DND-41 (cell line): ENCODE data around the gene POLE2.

Source experiments
- ATAC-seq: fragments of 200-7000 bp; cut with Tn5 transposase; 3 replicates; pipeline ENCODE4 v1.9.1; 2021; ENCODE audit warnings: low read depth; ENCODE audit not compliant: insufficient read depth
- DNase-seq: peaks from one replicate; pipeline ENCODE4 v3.0.0-alpha.2; 2020
- H2AFZ ChIP-seq: 2 replicates; pipeline ENCODE4 v1.6.0; 2012; ENCODE audit warnings: low read depth, low read length
- H3K27ac ChIP-seq: 2 replicates; pipeline ENCODE4 v1.5.1; 2012; ENCODE audit warnings: low read length, inconsistent platforms
- H3K27me3 ChIP-seq: fragments of 200-600 bp; sonication (generic); 2 replicates; pipeline ENCODE4 v1.6.0; 2012; ENCODE audit warnings: low read length, mild to moderate bottlenecking, inconsistent platforms; ENCODE audit not compliant: insufficient read depth, poor library complexity
- H3K36me3 ChIP-seq: 2 replicates; pipeline ENCODE4 v1.5.1; 2012; ENCODE audit warnings: low read length, inconsistent platforms; ENCODE audit not compliant: insufficient read depth
- H3K4me1 ChIP-seq: 2 replicates; pipeline ENCODE4 v1.5.1; 2012; ENCODE audit warnings: mild to moderate bottlenecking, low read length; ENCODE audit not compliant: insufficient read depth
- H3K4me2 ChIP-seq: 2 replicates; pipeline ENCODE4 v1.6.0; 2012; ENCODE audit warnings: mild to moderate bottlenecking, moderate library complexity, low read length, inconsistent platforms; ENCODE audit not compliant: insufficient read depth
- H3K4me3 ChIP-seq, 2 experiments: fragments of 200-600 bp in 1 of 2; shearing (Covaris generic) in 1 of 2; 2 replicates each; pipeline ENCODE4 v1.5.1; 2012 to 2016; ENCODE audit warnings: inconsistent platforms in 2 of 2, low read length in 2 of 2, mild to moderate bottlenecking in 2 of 2, low read depth in 1 of 2, moderate library complexity in 1 of 2
- H3K79me2 ChIP-seq: 2 replicates; pipeline ENCODE4 v1.6.0; 2012; ENCODE audit warnings: low read length, inconsistent platforms; ENCODE audit not compliant: insufficient read depth
- H3K9ac ChIP-seq: 2 replicates; pipeline ENCODE4 v1.6.0; 2012; ENCODE audit warnings: low read depth, mild to moderate bottlenecking, inconsistent platforms, low read length, moderate library complexity
- H3K9me3 ChIP-seq: 2 replicates; pipeline ENCODE4 v1.5.1; 2012; ENCODE audit warnings: low read length, moderate library complexity, mild to moderate bottlenecking, inconsistent platforms; ENCODE audit not compliant: insufficient read depth, severe bottlenecking
- H4K20me1 ChIP-seq: 2 replicates; pipeline ENCODE4 v1.6.0; 2012; ENCODE audit warnings: low read length; ENCODE audit not compliant: insufficient read depth
- EZH2 ChIP-seq: IDR thresholded peaks from 3 replicates; pipeline ENCODE4 v1.6.1; 2012; ENCODE audit warnings: borderline replicate concordance, low read depth, mild to moderate bottlenecking, moderate library complexity, low read length, inconsistent platforms; ENCODE audit not compliant: severe bottlenecking
- TF ChIP-seq, protein P1 (sequence below): IDR thresholded peaks from 2 replicates; pipeline ENCODE4 v1.5.1; 2012; ENCODE audit warnings: borderline replicate concordance, low read length, moderate library complexity, mild to moderate bottlenecking; ENCODE audit not compliant: poor library complexity, severe bottlenecking; ENCODE audit errors: extremely low read depth

POLE2 gene

DNA sequence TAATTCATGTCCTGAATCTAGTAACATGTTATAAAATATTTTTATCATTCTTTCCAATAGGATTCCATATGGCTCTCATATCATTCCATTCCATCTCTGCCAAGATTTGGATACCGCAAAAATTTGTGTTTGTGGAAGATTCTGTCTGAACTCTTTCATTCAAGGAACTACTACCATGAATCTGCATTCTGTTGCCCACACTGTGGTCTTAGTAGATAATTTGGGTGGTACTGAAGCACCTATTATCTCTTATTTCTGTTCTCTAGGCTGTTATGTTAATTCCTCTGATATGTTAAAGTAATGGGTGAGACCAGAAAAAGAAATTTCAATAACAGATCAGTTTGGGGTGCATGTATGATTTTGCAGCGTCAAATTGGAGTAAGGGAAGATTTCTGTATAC, 73.8 kb downstream of the POLE2 start:
- Histone ChIP-seq H3K27me3 (no peaks in the 10 kb centered on the region), H2AFZ (no peak overlapping the region), H3K4me2 (no peak overlapping the region), H3K9me3 (no peaks in the 10 kb centered on the region), H3K4me3 (no peak overlapping the region), H3K27ac (no peak overlapping the region), H4K20me1 (peaks cover 23% of the 10 kb centered on the region), H3K4me1 (peaks cover 26% of the 10 kb centered on the region), H3K79me2 (peaks cover 82% of the 10 kb centered on the region), H3K9ac (no peak overlapping the region), H3K36me3 (peaks cover 81% of the 10 kb centered on the region)
- ATAC-seq (no peak), DNase-seq (no peak)
- TF ChIP-seq EZH2: no peak
- TF ChIP-seq, protein P1, sequence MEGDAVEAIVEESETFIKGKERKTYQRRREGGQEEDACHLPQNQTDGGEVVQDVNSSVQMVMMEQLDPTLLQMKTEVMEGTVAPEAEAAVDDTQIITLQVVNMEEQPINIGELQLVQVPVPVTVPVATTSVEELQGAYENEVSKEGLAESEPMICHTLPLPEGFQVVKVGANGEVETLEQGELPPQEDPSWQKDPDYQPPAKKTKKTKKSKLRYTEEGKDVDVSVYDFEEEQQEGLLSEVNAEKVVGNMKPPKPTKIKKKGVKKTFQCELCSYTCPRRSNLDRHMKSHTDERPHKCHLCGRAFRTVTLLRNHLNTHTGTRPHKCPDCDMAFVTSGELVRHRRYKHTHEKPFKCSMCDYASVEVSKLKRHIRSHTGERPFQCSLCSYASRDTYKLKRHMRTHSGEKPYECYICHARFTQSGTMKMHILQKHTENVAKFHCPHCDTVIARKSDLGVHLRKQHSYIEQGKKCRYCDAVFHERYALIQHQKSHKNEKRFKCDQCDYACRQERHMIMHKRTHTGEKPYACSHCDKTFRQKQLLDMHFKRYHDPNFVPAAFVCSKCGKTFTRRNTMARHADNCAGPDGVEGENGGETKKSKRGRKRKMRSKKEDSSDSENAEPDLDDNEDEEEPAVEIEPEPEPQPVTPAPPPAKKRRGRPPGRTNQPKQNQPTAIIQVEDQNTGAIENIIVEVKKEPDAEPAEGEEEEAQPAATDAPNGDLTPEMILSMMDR: no peak

DNA sequence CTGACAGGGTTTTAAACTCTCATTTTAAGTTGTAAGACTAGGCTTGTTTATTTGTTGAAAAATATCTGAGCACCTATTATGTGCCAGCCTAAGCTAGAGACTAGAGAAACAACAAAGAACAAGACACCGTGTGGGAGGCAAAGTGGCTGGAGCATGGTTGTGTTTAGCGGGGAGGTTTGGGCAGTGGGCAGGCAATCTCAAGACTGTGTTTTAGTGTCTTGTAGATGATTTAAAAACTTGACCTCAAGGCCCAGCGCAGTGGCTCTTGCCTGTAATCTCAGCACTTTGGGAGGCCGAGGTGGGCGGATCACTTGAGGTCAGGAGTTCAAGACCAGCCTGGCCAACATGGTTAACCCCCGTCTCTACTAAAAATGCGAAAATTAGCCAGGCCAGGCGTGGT, 75.3 kb downstream of the POLE2 start:
- Histone ChIP-seq H3K27me3 (no peaks in the 10 kb centered on the region), H3K4me3 (no peak overlapping the region), H3K4me2 (no peak overlapping the region), H3K4me1 (peaks cover 15% of the 10 kb centered on the region), H3K9me3 (no peaks in the 10 kb centered on the region), H3K27ac (no peak overlapping the region), H2AFZ (no peak overlapping the region), H3K36me3 (peaks cover 77% of the 10 kb centered on the region), H3K79me2 (peaks cover 81% of the 10 kb centered on the region), H3K9ac (no peak overlapping the region), H4K20me1 (peaks cover 17% of the 10 kb centered on the region)
- TF ChIP-seq EZH2: no peak
- TF ChIP-seq, protein P1: no peak
- DNase-seq: no peak
- ATAC-seq: no peak

- ATAC-seq: no peak
- Histone ChIP-seq H3K4me3 (no peak overlapping the region), H3K79me2 (peaks cover 81% of the 10 kb centered on the region), H3K36me3 (peaks cover 77% of the 10 kb centered on the region), H3K4me1 (peaks cover 12% of the 10 kb centered on the region), H2AFZ (no peak overlapping the region), H3K4me2 (no peak overlapping the region), H3K27me3 (no peaks in the 10 kb centered on the region), H3K9ac (no peak overlapping the region), H3K9me3 (no peaks in the 10 kb centered on the region), H3K27ac (no peak overlapping the region), H4K20me1 (peaks cover 21% of the 10 kb centered on the region)
- TF ChIP-seq, protein P1: no peak
- TF ChIP-seq EZH2: no peak
- DNase-seq: no peak
Measured at GRCh38 chr14:49612251-49612650, 75.8 kb downstream of the POLE2 start.

- Histone ChIP-seq H3K79me2 (peaks cover 97% of the 10 kb centered on the region), H3K9ac (no peak overlapping the region), H4K20me1 (peaks cover 18% of the 10 kb centered on the region), H2AFZ (no peak overlapping the region), H3K27ac (no peak overlapping the region), H3K36me3 (peaks cover 84% of the 10 kb centered on the region), H3K9me3 (no peaks in the 10 kb centered on the region), H3K4me2 (no peak overlapping the region), H3K4me1 (peaks cover 17% of the 10 kb centered on the region), H3K4me3 (no peak overlapping the region), H3K27me3 (no peaks in the 10 kb centered on the region)
- no peak for TF ChIP-seq EZH2
- DNase-seq (no peak), ATAC-seq (no peak)
Measured at GRCh38 chr14:49607583-49607982, 80.4 kb downstream of the POLE2 start.
